Caco-2 (cell line): ENCODE measurements around the gene MRFAP1L1. TPM values are rescaled to one million over a fixed set of nuclear protein-coding genes. Genes with fewer than 3 reads are reported as not detected.
A peak's percentile ranks its signal among the peaks of the same experiment; 100 is the strongest.
"Not testable (repeated sequence)": the region's sequence is repeated elsewhere in the genome, so short reads cannot be mapped to it uniquely, and the experiment has no call there.

Source experiments
- Bru-seq: library from RNA; stranded (reverse); fragments of 400-500 nt; gene quantifications from one replicate; lab custom pipeline; 2021; lab: Mats Ljungman, UMichigan
- BruChase-seq, 2 experiments: library from RNA; stranded (reverse); fragments of 400-500 nt; gene quantifications; one replicate each; lab custom pipeline; 2021; lab: Mats Ljungman, UMichigan
- BruUV-seq: library from RNA; stranded (reverse); fragments of 400-500 nt; replicated peaks from 2 replicates; lab custom pipeline; 2021; lab: Mats Ljungman, UMichigan
- CTCF ChIA-PET: fragments of 300-600 bp; sonication (Branson Sonifier 250); formaldehyde crosslinking; loops from one replicate; lab custom pipeline; 2022; ENCODE audit warnings: antibody characterized with exemption; lab: Charles Lee
- POLR2A ChIA-PET: fragments of 300-600 bp; sonication (Branson Sonifier 250); formaldehyde crosslinking; loops from one replicate; lab custom pipeline; 2022; ENCODE audit warnings: antibody characterized with exemption; lab: Charles Lee
- DNase-seq, 2 experiments: peaks; one replicate each; pipeline versions ENCODE4 v3.0.0 to v3.0.0-alpha.2; 2020 to 2022
- H3K27me3 ChIP-seq: replicated peaks from 2 replicates; pipeline ENCODE4 v1.6.0; 2011; ENCODE audit warnings: low read length; ENCODE audit not compliant: control insufficient read depth, insufficient read depth
- H3K36me3 ChIP-seq: 2 replicates; pipeline ENCODE4 v1.5.1; 2011; ENCODE audit warnings: low read length; ENCODE audit not compliant: control insufficient read depth, insufficient read depth
- H3K4me1 ChIP-seq: fragments of 250-450 bp; sonication (Bioruptor Pico); 2 replicates; pipeline ENCODE4 v1.5.1; 2020; ENCODE audit warnings: mild to moderate bottlenecking
- H3K4me3 ChIP-seq: 2 replicates; pipeline ENCODE4 v1.5.1; 2011; ENCODE audit warnings: low read depth, mild to moderate bottlenecking, control low read depth, low read length
- H3K9me3 ChIP-seq: fragments of 250-450 bp; sonication (Bioruptor Pico); 2 replicates; pipeline ENCODE4 v1.5.1; 2020; ENCODE audit warnings: mild to moderate bottlenecking, moderate library complexity
- H3K27ac Mint-ChIP-seq: one replicate; pipeline ENCODE4 v1.8.0; 2022; ENCODE audit warnings: mixed read lengths; ENCODE audit not compliant: unreplicated experiment
- H3K27me3 Mint-ChIP-seq: one replicate; pipeline ENCODE4 v1.8.0; 2022; ENCODE audit warnings: mixed read lengths; ENCODE audit not compliant: insufficient read depth, unreplicated experiment
- H3K36me3 Mint-ChIP-seq: one replicate; pipeline ENCODE4 v1.8.0; 2022; ENCODE audit warnings: mild to moderate bottlenecking, mixed read lengths; ENCODE audit not compliant: insufficient read depth, unreplicated experiment
- H3K4me1 Mint-ChIP-seq: one replicate; pipeline ENCODE4 v1.8.0; 2022; ENCODE audit warnings: low read depth, mixed read lengths; ENCODE audit not compliant: unreplicated experiment
- H3K4me3 Mint-ChIP-seq: one replicate; pipeline ENCODE4 v1.8.0; 2022; ENCODE audit warnings: mild to moderate bottlenecking, moderate library complexity, mixed read lengths; ENCODE audit not compliant: unreplicated experiment
- H3K9me3 Mint-ChIP-seq: one replicate; pipeline ENCODE4 v1.8.0; 2022; ENCODE audit warnings: mixed read lengths; ENCODE audit not compliant: unreplicated experiment
- intact Hi-C: fragments of 100-400 bp; cut with micrococcal nuclease; formaldehyde crosslinking; loops from one replicate; pipeline ENCODE4 v1.10.0; 2022; ENCODE audit not compliant: unreplicated experiment
- long read RNA-seq: library from polyadenylated mRNA; stranded (forward); transcript quantifications from one replicate; pipeline ENCODE4 v2.0.0, GENCODE V29; 2022
- total RNA-seq: library from RNA; stranded (reverse); gene quantifications from 2 replicates; pipeline ENCODE4 v1.2.3, GENCODE V29; 2022
- TF ChIP-seq, protein P1 (sequence below), 2 experiments: fragments of 200-600 bp in 1 of 2; IDR thresholded peaks; 1 replicate in 1 of 2; 2 replicates in 1 of 2; pipeline versions ENCODE4 v1.5.1 to v1.8.0; 2011 to 2022; ENCODE audit warnings: antibody characterized with exemption in 1 of 2, control low read depth in 1 of 2, inconsistent platforms in 1 of 2, low read depth in 1 of 2, low read length in 1 of 2, mild to moderate bottlenecking in 1 of 2, moderate library complexity in 1 of 2; ENCODE audit not compliant: insufficient read depth in 1 of 2, severe bottlenecking in 1 of 2, unreplicated experiment in 1 of 2

The MRFAP1L1 gene
- total RNA-seq (46.4 and 47.5 TPM in 2 replicates), Bru-seq, nascent RNA (percentile 98 among the genes with signal in this experiment), BruChase-seq, experiment 1, labeled RNA remaining after a 2-hour chase (percentile 100 among the genes with signal in this experiment), BruChase-seq, experiment 2, labeled RNA remaining after a 6-hour chase (percentile 97 among the genes with signal in this experiment)
- long read RNA-seq, transcript MRFAP1L1-202 (1 exons, 2,127 nt), result minor isoform, 8 of 57 reads
- long read RNA-seq, transcript MRFAP1L1-201 (2 exons, 1,593 nt), result major isoform, 42 of 57 reads
- long read RNA-seq, partial matches to known transcripts, result 0 of 57 reads
- long read RNA-seq, other reads (novel, unspliced or antisense), result 7 of 57 reads

- DNase-seq, result peak; percentile 97
- intact Hi-C loops, result loop anchor here (2.0 to 10.0 kb wide), 2 partner anchors 15 to 275 kb away; no protein-coding TSS in a partner anchor
- H3K9me3 ChIP-seq, result no peaks in the 10 kb centered on the region
- peak within 1 kb of the TSS; percentile 58 for H3K4me3 ChIP-seq
- no peaks in the 10 kb centered on the region; the same call in 1 of the 2 replicates for H3K36me3 ChIP-seq
- Mint-ChIP-seq H3K27ac (peak within 1 kb of the TSS; percentile 97), H3K27me3 (no peaks in the 10 kb centered on the region), H3K4me3 (peak within 1 kb of the TSS; percentile 93), H3K4me1 (peaks cover 31% of the 10 kb centered on the region), H3K9me3 (no peaks in the 10 kb centered on the region), H3K36me3 (peaks cover 43% of the 10 kb centered on the region)
- no peaks in the 10 kb centered on the region for H3K27me3 ChIP-seq
- TF ChIP-seq, protein P1, sequence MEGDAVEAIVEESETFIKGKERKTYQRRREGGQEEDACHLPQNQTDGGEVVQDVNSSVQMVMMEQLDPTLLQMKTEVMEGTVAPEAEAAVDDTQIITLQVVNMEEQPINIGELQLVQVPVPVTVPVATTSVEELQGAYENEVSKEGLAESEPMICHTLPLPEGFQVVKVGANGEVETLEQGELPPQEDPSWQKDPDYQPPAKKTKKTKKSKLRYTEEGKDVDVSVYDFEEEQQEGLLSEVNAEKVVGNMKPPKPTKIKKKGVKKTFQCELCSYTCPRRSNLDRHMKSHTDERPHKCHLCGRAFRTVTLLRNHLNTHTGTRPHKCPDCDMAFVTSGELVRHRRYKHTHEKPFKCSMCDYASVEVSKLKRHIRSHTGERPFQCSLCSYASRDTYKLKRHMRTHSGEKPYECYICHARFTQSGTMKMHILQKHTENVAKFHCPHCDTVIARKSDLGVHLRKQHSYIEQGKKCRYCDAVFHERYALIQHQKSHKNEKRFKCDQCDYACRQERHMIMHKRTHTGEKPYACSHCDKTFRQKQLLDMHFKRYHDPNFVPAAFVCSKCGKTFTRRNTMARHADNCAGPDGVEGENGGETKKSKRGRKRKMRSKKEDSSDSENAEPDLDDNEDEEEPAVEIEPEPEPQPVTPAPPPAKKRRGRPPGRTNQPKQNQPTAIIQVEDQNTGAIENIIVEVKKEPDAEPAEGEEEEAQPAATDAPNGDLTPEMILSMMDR (IDR thresholded peaks at IDR 0.05; ENCODE audit: insufficient read depth in 1 of 2, low read depth in 1 of 2, low read length in 1 of 2, severe bottlenecking in 1 of 2, unreplicated experiment in 1 of 2), result peak in 1 of 2 experiments; percentile 8
- H3K4me1 ChIP-seq, result peaks cover 9% of the 10 kb centered on the region
- ChIA-PET POLR2A (interaction anchor here (0.6 to 1.5 kb wide), 4 partner anchors 35 to 200 kb away, joined by 3 to 4 read pairs (median 3); a partner anchor contains a TSS), CTCF (interaction anchor here (0.6 to 3.4 kb wide), 4 partner anchors 11 to 362 kb away, joined by 3 to 13 read pairs (median 8); no protein-coding TSS in a partner anchor)
- TSS peak; percentile 81 for BruUV-seq
Measured at GRCh38 chr4:6709230-6710114, at the start of gene MRFAP1L1. Gene MRFAP1L1 (minus strand): TSS chr4:6709865. CDS start chr4:6709629, 236 bp downstream.

DNA sequence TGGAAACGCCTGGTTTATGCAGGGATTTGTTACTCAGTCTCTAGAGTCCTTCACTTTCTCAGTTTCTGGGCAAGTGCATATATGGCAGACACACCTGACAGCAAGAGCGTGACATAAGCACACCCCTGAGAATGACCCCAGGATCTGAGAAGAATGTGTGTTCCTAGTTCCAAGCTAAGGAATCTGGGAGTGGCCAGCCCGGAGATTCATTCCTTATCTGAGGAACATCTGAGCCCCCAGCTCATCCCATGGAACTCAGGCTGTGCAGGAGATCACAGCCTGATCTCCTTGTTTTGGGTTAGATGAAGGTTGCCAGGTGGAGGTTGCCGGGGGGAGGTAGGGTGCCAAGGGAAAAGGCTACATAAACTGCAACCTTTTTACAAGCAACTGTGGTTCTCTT is 49.1 kb upstream of the MRFAP1L1 start:
- ChIA-PET POLR2A (no interaction called here), CTCF (interaction anchor here (1.0 kb wide), 1 partner anchor 25 kb away, joined by 3 read pairs; no protein-coding TSS in a partner anchor)
- Mint-ChIP-seq H3K27ac (peak overlapping the region; percentile 39), H3K4me3 (no peak overlapping the region), H3K36me3 (no peaks in the 10 kb centered on the region), H3K27me3 (no peaks in the 10 kb centered on the region), H3K9me3 (no peaks in the 10 kb centered on the region), H3K4me1 (peaks cover 11% of the 10 kb centered on the region)
- peak; percentile 29 to 71 for DNase-seq
- H3K4me3 ChIP-seq, result no peak overlapping the region
- no TSS peak for BruUV-seq
- no peaks in the 10 kb centered on the region for H3K36me3 ChIP-seq
- peaks cover 20% of the 10 kb centered on the region for H3K4me1 ChIP-seq
- H3K27me3 ChIP-seq, result no peaks in the 10 kb centered on the region
- TF ChIP-seq, protein P1 (IDR thresholded peaks at IDR 0.05; ENCODE audit: insufficient read depth in 1 of 2, low read depth in 1 of 2, low read length in 1 of 2, severe bottlenecking in 1 of 2, unreplicated experiment in 1 of 2), result no peak
- no peaks in the 10 kb centered on the region for H3K9me3 ChIP-seq
- intact Hi-C loops, result no loop called here

- H3K36me3 Mint-ChIP-seq, CTCF ChIA-PET, POLR2A ChIA-PET, H3K4me3 Mint-ChIP-seq, H3K9me3 ChIP-seq, BruUV-seq, H3K27me3 ChIP-seq, H3K27ac Mint-ChIP-seq, H3K4me3 ChIP-seq, H3K4me1 Mint-ChIP-seq, H3K27me3 Mint-ChIP-seq, DNase-seq, intact Hi-C loops, H3K9me3 Mint-ChIP-seq, H3K36me3 ChIP-seq: not testable (repeated sequence)
- peaks cover 30% of the 10 kb centered on the region for H3K4me1 ChIP-seq
Measured at GRCh38 chr4:6756345-6756744, 46.7 kb upstream of the MRFAP1L1 start.
